Stimulated activated CD8-positive, alpha-beta memory T cell treated with anti-CD3 and anti-CD28 coated beads, Interleukin-12 subunit alpha, Interleukin-12 subunit beta, amount 100 ng/mL, for 4 hours (primary cell): ENCODE measurements around the gene TXN2.
"Not testable (repeated sequence)": the region's sequence is repeated elsewhere in the genome, so short reads cannot be mapped to it uniquely, and the experiment has no call there.

Experiments
- DNase-seq: peaks from one replicate; pipeline ENCODE4 v3.0.0-alpha.2; 2020; ENCODE audit warnings: low read depth

Gene TXN2, protein sequence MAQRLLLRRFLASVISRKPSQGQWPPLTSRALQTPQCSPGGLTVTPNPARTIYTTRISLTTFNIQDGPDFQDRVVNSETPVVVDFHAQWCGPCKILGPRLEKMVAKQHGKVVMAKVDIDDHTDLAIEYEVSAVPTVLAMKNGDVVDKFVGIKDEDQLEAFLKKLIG

DNA sequence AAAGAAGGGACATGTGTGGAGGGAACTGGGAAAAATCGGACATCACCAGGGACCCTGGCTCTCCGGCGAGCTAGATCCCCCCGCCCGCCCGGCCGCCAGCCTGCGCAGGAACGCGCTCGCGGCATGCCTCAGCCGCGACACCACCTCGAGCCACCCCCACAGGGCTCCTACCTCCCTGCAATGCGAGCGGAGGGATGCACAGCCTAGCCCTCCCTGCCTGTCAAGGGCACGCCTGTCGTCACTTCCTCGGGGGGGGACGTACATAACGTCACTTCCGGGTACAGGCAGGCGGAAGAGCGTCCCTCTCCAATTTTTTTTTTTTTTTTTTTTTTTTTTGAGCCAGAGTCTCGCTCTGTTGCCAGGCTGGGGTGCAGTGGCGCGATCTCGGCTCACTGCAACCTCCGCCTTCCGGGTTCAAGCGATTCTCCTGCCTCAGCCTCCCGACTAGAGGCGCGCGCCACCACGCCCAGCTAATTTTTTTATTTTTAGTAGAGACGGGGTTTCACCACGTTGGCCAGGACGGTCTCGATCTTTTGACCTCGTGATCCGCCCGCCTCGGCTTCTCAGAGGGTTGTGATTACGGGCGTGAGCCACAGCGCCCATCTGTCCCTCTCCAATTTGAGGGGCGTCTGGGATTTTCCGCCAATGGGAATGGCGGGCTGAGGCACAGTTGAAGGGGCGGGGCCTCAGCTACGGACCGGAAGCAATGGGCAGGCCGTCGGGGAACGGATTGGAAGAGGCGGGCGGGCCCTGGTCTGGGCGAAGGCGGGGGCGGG, at the start of gene TXN2:
Gene TXN2 (minus strand): TSS at position 248 of the 776 bp plus-strand sequence. CDS start 803 bp downstream, outside the sequence.
- peak; percentile 88 for DNase-seq

DNA sequence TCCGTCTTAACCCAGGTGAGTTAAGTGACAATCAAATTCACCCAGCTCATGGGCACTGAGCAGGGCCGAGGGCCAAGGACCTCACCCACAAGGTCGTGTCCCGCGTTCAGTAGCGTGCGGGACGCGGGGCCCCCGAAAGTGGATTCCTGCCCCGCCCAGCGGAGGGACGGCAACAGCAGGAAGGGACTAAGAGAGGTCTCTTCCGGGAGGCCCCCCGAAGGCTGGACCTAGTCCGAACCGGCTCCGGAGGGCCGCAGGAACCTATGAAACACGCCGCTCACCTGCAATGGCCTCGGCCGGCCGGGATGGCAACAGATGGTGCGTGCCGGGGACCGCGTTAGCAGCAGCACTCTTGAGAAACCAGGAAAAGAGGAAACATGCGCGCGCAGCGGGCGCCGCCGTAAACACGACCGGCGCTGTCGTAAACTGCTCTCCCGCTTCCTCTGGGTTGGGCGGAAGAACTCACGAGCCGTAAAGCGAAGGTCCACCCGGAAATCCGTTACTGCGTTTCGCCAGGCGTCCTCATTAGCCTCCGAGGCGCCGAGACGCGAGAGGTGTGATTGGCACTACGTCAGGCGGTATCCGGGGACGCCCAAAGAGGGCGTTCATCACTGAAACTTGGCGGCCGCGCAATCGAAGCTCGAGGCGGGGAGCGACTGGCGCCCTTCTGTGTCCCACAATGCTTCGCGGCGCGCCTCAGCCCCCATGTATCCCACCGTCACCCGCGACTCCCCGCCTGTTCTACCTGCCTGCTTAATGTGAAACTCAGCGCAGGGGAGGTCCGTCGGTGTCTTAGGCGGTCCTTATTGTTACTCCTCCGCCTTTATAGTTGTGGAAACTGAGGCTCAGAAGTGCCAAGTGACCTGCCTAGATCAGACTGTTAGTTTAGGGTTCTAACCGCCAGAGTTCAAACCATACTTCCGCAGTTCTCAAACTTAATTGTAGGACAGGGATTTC, 47.6 kb upstream of the TXN2 start, which contains the start of gene EIF3D:
Gene EIF3D (minus strand): TSS at position 372 of the 957 bp plus-strand sequence. CDS start 3,045 bp downstream, outside the sequence.
- peak; percentile 95 for DNase-seq

DNA sequence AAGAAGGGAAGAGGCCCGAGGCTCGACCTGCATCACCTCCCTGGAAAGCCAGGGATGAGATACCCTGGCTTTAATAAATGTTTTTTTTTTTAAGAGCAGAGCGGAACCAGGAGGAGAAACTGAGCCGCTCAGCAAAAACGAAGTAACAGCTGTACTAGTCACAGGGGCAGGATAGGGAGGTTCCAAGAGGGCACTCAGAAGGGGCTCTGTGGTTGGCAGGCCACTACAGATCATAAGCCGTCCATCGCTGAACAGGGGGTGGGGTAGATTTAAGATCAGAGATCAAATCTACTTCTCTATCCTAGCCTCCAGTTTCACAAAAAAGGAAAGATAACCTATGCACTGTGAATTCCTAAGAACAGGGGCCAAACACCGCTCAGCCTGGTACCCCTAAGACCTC, 46.9 kb upstream of the TXN2 start:
- no peak for DNase-seq

DNA sequence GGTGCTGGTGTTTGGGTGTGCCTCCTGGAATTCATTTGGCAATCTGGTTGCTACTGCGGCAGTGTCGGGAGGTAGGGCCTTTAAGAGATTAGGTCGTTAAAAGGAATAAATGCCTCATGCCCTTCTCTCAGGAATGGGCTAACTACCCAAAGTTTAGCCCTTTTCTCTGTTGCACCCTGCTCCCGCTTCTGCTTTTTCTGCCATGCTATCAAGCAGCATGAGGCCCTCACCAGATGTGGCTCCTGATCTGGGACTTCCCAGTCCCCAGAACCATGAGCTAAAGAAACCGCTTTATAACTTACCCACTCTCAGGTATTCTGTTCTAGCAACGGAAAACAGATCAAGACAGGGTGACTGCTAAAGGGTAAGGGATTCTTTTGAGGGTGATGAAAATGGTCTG, 41.2 kb upstream of the TXN2 start:
- no peak for DNase-seq

DNA sequence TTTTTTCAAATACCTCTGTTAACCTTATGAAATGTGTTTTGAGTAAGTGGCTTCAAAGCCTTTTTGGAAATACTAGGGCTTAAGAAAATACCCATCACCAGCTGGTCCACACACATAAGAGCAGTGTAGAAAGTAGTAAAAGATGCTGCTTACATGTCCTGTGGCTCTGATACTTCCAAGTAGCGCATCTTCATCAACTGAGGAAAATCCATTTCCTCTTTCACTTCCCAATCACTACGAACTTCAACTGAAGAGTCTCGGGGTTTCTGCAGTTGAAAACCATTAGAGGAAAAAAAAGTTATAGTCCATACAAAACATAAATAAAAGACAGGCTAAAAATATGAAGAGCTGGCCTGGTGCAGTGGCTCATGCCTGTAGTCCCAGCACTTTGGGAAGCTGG, 39.0 kb upstream of the TXN2 start:
- DNase-seq: no peak

DNA sequence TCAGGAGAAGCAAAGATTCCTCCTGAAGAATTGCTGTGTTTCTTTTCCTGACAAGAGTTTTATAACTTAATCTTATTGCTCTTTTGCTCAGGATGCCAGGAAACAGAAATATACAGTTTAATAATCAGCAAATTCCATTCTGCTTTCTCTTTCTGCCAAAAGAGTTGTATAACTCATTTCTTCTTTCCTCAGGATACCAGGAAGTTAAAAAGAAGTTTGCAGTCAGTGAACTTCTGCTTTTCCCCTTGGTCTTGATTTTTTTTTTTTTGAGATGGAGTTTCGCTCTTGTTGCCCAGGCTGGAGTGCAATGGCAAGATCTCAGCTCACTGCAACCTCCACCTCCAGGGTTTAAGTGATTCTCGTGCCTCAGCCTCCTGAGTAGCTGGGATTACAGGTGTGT, 38.5 kb upstream of the TXN2 start:
- DNase-seq: not testable (repeated sequence)

DNA sequence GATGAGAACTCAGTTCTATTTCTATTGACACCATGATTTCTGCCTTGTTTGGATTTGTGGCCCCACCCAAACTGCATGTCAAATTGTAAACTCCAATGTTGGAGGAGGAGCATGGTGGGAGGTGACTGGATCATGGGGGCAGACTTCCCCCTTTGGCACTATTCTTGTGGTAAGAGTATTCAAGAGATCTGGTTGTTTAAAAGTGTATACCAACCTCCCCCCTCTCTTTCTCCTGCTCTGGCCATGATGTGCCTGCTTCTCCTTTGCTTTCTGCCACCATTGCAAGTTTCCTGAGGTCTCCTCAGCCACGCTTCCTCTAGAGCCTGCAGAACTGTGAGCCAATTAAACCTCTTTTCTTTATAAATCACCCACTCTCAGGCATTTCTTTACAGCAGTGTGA, 33.3 kb upstream of the TXN2 start:
- no peak for DNase-seq

DNA sequence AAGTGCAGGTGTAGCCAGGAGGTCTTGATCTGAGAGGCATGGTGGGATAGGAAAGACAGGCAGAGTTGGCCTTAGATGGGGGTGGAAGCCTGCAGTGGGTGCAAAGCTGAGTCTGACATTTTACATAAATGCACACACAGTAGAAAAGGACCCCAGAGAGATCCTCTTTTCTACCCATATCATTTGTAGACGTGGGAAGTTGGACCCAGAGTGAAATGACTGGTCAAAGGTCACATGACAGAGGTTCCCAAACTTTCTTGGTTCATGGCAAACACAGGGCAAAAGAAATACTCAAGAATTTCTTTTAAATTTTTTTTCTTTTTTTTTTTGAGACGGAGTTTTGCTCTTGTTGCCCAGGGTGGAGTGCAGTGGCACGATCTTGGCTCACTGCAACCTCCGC, 31.6 kb upstream of the TXN2 start:
- no peak for DNase-seq

DNA sequence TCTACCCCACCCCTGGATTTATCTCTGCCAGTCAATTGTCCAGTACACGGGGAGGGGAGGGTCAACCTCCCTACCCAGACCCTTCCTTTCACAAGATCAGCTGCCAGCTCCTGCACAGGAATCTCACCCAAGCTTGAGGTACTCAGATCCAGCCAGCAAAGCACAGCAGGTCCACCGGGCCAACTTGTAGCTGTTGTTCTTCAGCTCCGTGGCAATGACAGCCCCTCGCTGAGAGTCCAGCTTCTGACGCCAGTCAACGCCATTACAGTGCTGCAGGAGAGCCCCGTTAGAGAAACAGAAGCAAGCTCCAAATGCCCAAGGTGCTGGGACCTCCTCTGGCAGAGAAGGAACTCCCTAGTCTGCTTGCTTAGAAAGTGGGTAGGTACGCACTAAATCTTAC, 30.9 kb upstream of the TXN2 start:
- no peak for DNase-seq

DNA sequence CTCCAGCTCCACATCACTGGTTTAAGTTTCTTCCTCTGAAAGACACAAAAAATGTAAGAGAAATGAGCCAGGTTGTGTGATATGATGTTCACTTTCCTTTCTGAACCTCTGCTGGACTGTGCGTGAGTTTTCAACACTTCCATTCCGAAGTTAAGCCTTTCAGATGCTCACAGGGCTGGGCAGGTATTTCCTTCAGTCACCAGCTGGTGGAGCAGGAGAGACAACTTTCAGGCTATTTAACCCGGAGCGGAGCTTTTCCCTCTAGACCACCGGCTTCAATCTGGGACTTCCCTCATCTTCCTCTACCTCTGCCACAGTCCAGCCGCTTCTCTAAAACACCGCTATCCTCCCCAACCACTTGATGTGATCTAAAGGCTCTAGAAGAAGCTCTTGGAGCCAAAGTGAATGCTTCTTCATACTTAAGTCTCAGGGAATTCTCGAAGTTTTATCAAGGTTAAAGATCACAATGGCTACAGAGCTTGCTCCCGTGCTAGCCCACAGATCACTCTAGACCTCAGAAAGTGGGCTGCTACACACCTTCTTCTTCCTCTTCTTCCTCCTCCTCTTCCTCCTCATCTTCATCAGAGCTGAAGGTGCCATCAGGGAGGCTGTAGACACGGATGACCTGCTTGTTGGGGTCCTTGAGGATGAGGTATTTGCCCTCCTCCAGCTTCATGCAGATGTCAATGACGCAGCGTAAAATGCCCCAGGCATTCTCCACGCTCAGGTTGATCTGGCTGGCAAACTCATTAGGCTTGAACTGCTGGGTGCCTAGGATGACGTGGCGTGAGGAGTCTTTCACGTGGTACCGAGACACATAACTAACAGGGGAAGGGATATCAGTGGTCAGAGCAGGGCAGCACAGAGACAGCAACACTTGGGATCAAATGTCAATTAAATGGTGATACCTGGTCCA, 29.8 kb upstream of the TXN2 start:
- peak; percentile 10 for DNase-seq

DNA sequence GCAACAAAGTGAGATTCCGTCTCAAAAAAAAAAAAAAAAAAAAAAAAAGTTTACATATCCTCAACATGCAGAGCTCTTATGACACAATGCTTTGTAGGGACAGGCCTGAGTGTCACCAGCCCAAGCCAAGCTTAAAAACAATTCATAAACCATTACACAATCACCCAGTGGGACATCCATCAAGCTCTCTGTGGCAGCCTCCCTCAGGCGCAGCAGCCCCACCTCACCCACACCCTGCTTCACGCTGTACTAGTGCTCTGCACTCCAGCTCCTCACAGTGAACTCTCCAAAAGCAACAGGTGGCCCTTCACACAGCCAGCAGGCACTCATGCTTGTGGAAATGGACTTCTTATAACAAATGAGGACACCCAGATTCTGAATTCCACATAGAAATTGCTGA, 28.9 kb upstream of the TXN2 start:
- no peak for DNase-seq

DNA sequence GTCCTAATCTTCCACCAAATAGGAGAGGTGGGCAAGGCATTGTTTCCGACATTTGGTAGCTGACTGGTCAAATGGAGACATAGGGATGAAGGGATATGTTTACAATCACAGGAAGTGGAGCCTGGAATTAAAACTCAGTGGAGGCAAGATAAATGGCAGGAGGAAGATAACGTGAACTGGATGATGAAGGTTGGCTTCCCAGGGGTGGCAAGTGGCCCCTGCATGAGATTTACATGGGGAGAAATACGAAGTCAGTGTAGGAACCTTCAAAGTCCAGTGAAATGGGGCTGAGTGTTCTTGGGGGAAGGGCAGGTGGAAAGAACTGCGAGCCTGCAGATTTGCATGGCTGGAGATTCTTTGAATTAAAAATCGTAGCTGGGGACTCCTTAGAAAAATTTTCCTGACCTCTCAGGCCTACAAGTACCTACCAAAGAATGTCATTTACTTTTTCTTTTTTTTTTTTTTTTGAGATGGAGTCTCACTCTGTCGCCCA, 26.1 kb upstream of the TXN2 start:
- no peak for DNase-seq

DNA sequence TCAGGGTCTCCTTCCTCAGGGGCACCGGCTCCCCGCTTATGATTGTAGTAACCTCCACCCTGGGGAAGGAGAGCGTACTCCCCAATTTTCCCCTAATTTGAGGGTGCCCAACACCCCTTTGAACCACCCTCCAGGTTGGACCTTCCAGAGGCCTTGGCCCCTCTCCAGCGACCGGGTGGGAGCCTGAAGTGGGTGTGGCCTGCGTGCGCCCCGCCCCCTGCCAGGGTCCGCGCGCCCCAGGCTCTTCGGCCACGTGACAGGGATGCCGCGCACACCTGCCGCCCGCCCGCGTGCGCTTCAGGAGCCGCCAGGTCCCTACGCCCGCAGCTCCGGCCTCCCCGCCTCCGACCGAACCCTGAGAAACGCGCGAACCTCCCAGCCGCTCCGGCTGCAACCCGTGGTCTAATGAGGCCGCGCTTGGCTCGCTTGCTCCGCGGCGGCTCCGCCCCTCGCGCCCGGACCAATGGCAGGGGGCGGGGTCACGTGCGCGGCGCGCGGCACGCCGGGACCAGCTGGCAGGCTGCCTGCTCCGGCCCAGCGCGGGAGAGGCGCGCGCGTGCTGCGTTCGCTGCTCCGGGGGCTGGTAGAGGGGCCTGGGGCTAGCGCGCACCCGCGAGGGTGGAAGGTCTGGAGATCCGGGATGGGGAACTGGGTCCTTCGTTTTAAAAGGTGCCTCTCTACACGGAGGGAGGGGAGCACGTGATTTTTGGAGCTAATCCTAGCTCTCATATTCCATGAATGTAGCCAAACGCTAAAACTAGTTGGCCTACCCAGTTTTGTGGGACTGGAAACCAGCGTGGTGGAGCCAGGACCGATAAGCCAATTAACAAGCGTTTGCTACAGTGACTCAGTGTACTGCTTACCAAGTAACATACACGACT, 25.4 kb upstream of the TXN2 start, which contains the start of gene FOXRED2:
Gene FOXRED2 (minus strand): TSS at position 404 of the 881 bp plus-strand sequence. CDS start 618 bp downstream, outside the sequence.
- peak; percentile 82 for DNase-seq

DNA sequence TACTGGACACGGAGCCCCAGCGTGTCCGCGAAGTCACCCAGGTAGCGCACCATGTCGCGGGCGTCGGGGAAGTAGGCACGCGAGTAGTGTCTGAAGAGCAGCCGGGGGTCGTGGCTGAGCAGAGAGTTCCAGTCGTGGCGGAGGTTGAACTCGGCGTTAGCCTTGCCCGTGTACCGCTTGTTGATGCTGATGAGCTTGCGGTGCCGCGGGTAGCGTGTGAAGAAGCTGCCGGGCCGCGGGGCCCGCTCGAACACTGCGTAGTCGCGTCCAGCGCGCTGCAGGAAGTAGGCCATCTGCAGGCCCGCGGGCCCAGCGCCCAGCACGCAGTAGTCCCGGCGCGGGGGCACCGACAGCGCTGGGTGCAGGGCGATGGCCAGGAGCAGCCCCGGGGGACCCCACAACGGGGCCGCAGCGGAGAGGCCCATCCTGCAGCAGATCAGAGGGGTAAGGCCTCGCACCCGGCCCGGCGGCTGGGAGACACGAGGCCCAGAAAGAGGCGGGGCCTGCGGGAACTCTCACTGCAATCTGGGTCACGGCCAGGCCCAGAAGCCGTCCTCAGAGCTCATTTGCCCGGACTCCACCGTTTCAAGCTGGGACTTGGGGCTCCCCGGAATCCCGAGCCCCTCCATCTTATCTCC, 24.7 kb upstream of the TXN2 start:
- no peak for DNase-seq

DNA sequence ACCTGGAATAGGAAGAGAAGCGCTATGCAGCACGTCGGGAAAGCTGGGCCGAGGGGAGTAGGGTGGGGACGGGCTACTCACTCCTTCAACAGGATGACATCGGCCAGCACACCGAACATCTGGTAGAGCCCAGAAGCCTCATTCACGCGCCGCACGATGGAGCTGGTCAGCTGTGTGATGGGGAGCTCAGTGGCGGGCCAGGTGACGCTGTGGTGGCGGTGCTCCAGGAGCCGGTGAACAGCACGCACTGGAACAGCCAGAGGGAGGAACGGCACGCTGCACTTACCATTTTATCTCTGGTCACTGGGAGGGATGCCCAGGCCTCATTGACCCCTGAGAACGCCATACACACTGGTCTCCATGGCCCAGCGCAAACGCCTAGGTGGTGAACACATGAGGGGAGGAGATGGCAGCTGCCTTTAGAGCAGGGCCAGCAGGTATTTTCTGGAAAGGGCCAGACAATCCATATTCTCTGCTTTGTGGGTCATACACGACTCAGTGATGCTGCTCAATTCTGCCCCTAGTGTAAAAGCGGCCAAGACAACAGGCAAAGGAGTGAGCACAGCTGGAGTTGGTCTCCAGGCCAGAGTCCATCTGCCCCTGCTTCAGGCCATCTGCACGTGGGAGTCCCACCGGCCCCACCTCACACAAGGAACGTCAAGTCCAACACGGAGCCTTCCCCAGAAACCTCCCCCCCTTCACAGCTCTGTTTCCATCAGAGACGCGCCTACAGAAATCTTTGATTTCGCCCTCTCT, 16.6 kb upstream of the TXN2 start:
- DNase-seq: no peak

DNA sequence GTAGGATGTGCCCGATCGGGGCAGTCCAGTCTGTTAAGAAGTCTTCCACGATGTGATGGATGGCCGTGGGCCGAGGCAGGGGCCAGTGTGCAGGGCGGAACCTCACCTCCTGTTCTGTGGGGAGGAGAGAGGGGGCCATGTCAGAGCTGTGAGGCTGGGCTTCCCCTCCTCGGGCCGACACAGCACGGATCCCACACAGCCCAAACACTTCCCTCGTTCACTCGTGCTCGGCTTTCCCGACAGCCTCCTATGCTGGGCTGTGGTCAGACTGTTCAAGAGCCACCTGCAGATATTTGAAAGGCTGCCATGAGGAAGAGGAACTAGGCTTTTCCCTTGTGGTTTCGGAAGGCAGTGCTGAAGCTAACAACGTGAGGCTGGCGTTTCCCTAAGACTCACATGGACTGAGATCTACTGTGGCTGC, 12.3 kb upstream of the TXN2 start:
- DNase-seq: no peak

DNA sequence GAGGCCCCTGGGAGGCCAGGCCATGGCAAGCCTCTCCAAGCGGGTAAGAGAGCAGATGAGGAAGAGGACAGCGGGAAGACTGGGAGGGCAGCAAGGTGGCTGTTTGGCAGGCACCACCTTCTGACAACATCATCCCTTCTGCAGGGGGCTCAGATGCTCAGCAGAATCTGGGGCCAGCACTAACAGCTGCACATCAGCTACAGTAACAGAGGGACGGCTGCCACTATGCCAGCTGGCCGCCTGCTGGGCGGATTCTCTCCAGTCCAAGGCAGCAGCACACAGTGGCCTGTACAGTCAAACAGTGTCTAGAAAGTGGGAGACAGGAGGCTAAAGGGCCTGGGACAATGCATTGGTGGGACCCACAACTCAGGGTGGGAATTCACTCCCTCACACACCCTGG, 10.7 kb upstream of the TXN2 start:
- no peak for DNase-seq

DNA sequence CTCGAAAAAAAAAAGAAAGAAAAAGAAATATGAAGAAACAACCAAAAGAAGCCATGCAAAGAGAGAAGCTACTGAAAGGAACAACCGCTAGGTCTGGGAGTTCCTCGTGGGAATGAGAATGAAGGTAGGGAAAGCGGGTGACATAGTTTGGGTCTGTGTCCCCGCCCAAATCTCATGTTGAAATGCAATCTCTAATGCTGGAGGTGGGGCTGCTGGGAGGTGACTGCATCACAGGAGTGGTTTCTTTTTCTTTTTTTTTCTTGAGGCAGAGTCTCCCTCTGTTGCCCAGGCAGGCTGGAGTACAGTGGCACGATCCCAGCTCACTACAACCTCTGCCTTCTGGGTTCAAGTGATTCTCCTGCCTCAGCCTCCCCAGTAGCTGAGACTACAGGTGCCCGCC, 9.7 kb upstream of the TXN2 start:
- DNase-seq: no peak
